ENCODE data around the gene CHSY3.

The CHSY3 gene

GRCh38 chr5:130065617-130066016 lies 161.4 kb downstream of the CHSY3 start:
- H3K4me3 ChIP-seq (ENCODE audit: low read length), result no peak overlapping the region
- H3K9ac ChIP-seq (ENCODE audit: low read length), result no peak overlapping the region
- no peaks in the 10 kb centered on the region for H3K27me3 ChIP-seq (ENCODE audit: control insufficient read depth, insufficient read depth, low read length)
- H3K4me1 ChIP-seq (ENCODE audit: control insufficient read depth, low read depth, low read length), result no peaks in the 10 kb centered on the region
- H3K36me3 ChIP-seq (ENCODE audit: control insufficient read depth, low read depth, low read length), result no peaks in the 10 kb centered on the region
- H3K9me3 ChIP-seq (ENCODE audit: control insufficient read depth, low read depth, low read length), result no peaks in the 10 kb centered on the region
- H3K27ac ChIP-seq (ENCODE audit: low read length), result no peak overlapping the region

GRCh38 chr5:130066644-130067043 lies 162.4 kb downstream of the CHSY3 start:
- Histone ChIP-seq H3K27ac (ENCODE audit: low read length) (no peak overlapping the region), H3K4me3 (ENCODE audit: low read length) (no peak overlapping the region)

GRCh38 chr5:130067364-130067763 lies 163.1 kb downstream of the CHSY3 start:
- H3K9ac ChIP-seq (ENCODE audit: low read length), result no peak overlapping the region
- no peak overlapping the region for H3K27ac ChIP-seq (ENCODE audit: low read length)
- H3K4me1 ChIP-seq (ENCODE audit: control insufficient read depth, low read depth, low read length), result no peaks in the 10 kb centered on the region
- no peaks in the 10 kb centered on the region for H3K36me3 ChIP-seq (ENCODE audit: control insufficient read depth, low read depth, low read length)
- H3K4me3 ChIP-seq (ENCODE audit: low read length), result no peak overlapping the region
- H3K27me3 ChIP-seq (ENCODE audit: control insufficient read depth, insufficient read depth, low read length), result no peaks in the 10 kb centered on the region
- no peaks in the 10 kb centered on the region for H3K9me3 ChIP-seq (ENCODE audit: control insufficient read depth, low read depth, low read length)

More at GRCh38 chr5:130066644-130067043, 162.4 kb downstream of the CHSY3 start:
- no peaks in the 10 kb centered on the region for H3K36me3 ChIP-seq (ENCODE audit: control insufficient read depth, low read depth, low read length)
- no peaks in the 10 kb centered on the region for H3K9me3 ChIP-seq (ENCODE audit: control insufficient read depth, low read depth, low read length)
- no peak overlapping the region for H3K9ac ChIP-seq (ENCODE audit: low read length)
- no peaks in the 10 kb centered on the region for H3K27me3 ChIP-seq (ENCODE audit: control insufficient read depth, insufficient read depth, low read length)
- H3K4me1 ChIP-seq (ENCODE audit: control insufficient read depth, low read depth, low read length), result no peaks in the 10 kb centered on the region

GRCh38 chr5:130068101-130068500 lies 163.8 kb downstream of the CHSY3 start:
- H3K36me3 ChIP-seq (ENCODE audit: control insufficient read depth, low read depth, low read length), result no peaks in the 10 kb centered on the region
- no peaks in the 10 kb centered on the region for H3K27me3 ChIP-seq (ENCODE audit: control insufficient read depth, insufficient read depth, low read length)
- H3K9ac ChIP-seq (ENCODE audit: low read length), result no peak overlapping the region
- no peaks in the 10 kb centered on the region for H3K4me1 ChIP-seq (ENCODE audit: control insufficient read depth, low read depth, low read length)
- H3K4me3 ChIP-seq (ENCODE audit: low read length), result no peak overlapping the region
- no peaks in the 10 kb centered on the region for H3K9me3 ChIP-seq (ENCODE audit: control insufficient read depth, low read depth, low read length)
- no peak overlapping the region for H3K27ac ChIP-seq (ENCODE audit: low read length)

- Histone ChIP-seq H3K27ac (ENCODE audit: low read length) (no peak overlapping the region), H3K4me1 (ENCODE audit: control insufficient read depth, low read depth, low read length) (no peaks in the 10 kb centered on the region), H3K9ac (ENCODE audit: low read length) (no peak overlapping the region), H3K4me3 (ENCODE audit: low read length) (no peak overlapping the region), H3K9me3 (ENCODE audit: control insufficient read depth, low read depth, low read length) (no peaks in the 10 kb centered on the region), H3K36me3 (ENCODE audit: control insufficient read depth, low read depth, low read length) (no peaks in the 10 kb centered on the region), H3K27me3 (ENCODE audit: control insufficient read depth, insufficient read depth, low read length) (no peaks in the 10 kb centered on the region)
These were observed 164.7 kb downstream of the CHSY3 start for GRCh38 chr5:130068988-130069387.

- no peak overlapping the region for H3K27ac ChIP-seq (ENCODE audit: low read length)
- no peaks in the 10 kb centered on the region for H3K36me3 ChIP-seq (ENCODE audit: control insufficient read depth, low read depth, low read length)
- no peak overlapping the region for H3K4me3 ChIP-seq (ENCODE audit: low read length)
- no peaks in the 10 kb centered on the region for H3K4me1 ChIP-seq (ENCODE audit: control insufficient read depth, low read depth, low read length)
- no peaks in the 10 kb centered on the region for H3K27me3 ChIP-seq (ENCODE audit: control insufficient read depth, insufficient read depth, low read length)
- no peaks in the 10 kb centered on the region for H3K9me3 ChIP-seq (ENCODE audit: control insufficient read depth, low read depth, low read length)
- H3K9ac ChIP-seq (ENCODE audit: low read length), result no peak overlapping the region
These were observed 170.6 kb downstream of the CHSY3 start for GRCh38 chr5:130074820-130075219.

- no peak overlapping the region for H3K4me3 ChIP-seq (ENCODE audit: low read length)
- no peaks in the 10 kb centered on the region for H3K9me3 ChIP-seq (ENCODE audit: control insufficient read depth, low read depth, low read length)
- H3K27me3 ChIP-seq (ENCODE audit: control insufficient read depth, insufficient read depth, low read length), result no peaks in the 10 kb centered on the region
- H3K27ac ChIP-seq (ENCODE audit: low read length), result no peak overlapping the region
- no peak overlapping the region for H3K9ac ChIP-seq (ENCODE audit: low read length)
- no peaks in the 10 kb centered on the region for H3K36me3 ChIP-seq (ENCODE audit: control insufficient read depth, low read depth, low read length)
- no peaks in the 10 kb centered on the region for H3K4me1 ChIP-seq (ENCODE audit: control insufficient read depth, low read depth, low read length)
These were observed 172.7 kb downstream of the CHSY3 start for GRCh38 chr5:130077007-130077406.

- H3K9me3 ChIP-seq (ENCODE audit: control insufficient read depth, low read depth, low read length), result no peaks in the 10 kb centered on the region
- no peaks in the 10 kb centered on the region for H3K36me3 ChIP-seq (ENCODE audit: control insufficient read depth, low read depth, low read length)
- no peak overlapping the region for H3K4me3 ChIP-seq (ENCODE audit: low read length)
- H3K9ac ChIP-seq (ENCODE audit: low read length), result no peak overlapping the region
- no peaks in the 10 kb centered on the region for H3K27me3 ChIP-seq (ENCODE audit: control insufficient read depth, insufficient read depth, low read length)
- no peak overlapping the region for H3K27ac ChIP-seq (ENCODE audit: low read length)
- no peaks in the 10 kb centered on the region for H3K4me1 ChIP-seq (ENCODE audit: control insufficient read depth, low read depth, low read length)
These were observed 174.4 kb downstream of the CHSY3 start for GRCh38 chr5:130078661-130079060.

- H3K9ac ChIP-seq (ENCODE audit: low read length), result no peak overlapping the region
- H3K9me3 ChIP-seq (ENCODE audit: control insufficient read depth, low read depth, low read length), result no peaks in the 10 kb centered on the region
- no peak overlapping the region for H3K27ac ChIP-seq (ENCODE audit: low read length)
- no peaks in the 10 kb centered on the region for H3K27me3 ChIP-seq (ENCODE audit: control insufficient read depth, insufficient read depth, low read length)
- H3K4me3 ChIP-seq (ENCODE audit: low read length), result no peak overlapping the region
- H3K4me1 ChIP-seq (ENCODE audit: control insufficient read depth, low read depth, low read length), result no peaks in the 10 kb centered on the region
- H3K36me3 ChIP-seq (ENCODE audit: control insufficient read depth, low read depth, low read length), result no peaks in the 10 kb centered on the region
These were observed 186.5 kb downstream of the CHSY3 start for GRCh38 chr5:130090569-130091270.

GRCh38 chr5:130092991-130093390 lies 188.7 kb downstream of the CHSY3 start:
- Histone ChIP-seq H3K36me3 (ENCODE audit: control insufficient read depth, low read depth, low read length) (no peaks in the 10 kb centered on the region), H3K27me3 (ENCODE audit: control insufficient read depth, insufficient read depth, low read length) (no peaks in the 10 kb centered on the region), H3K9ac (ENCODE audit: low read length) (no peak overlapping the region), H3K27ac (ENCODE audit: low read length) (no peak overlapping the region), H3K9me3 (ENCODE audit: control insufficient read depth, low read depth, low read length) (no peaks in the 10 kb centered on the region), H3K4me3 (ENCODE audit: low read length) (no peak overlapping the region), H3K4me1 (ENCODE audit: control insufficient read depth, low read depth, low read length) (no peaks in the 10 kb centered on the region)

- Histone ChIP-seq H3K9me3 (ENCODE audit: control insufficient read depth, low read depth, low read length) (no peaks in the 10 kb centered on the region), H3K4me3 (ENCODE audit: low read length) (no peak overlapping the region), H3K36me3 (ENCODE audit: control insufficient read depth, low read depth, low read length) (no peaks in the 10 kb centered on the region), H3K4me1 (ENCODE audit: control insufficient read depth, low read depth, low read length) (no peaks in the 10 kb centered on the region), H3K27ac (ENCODE audit: low read length) (no peak overlapping the region), H3K27me3 (ENCODE audit: control insufficient read depth, insufficient read depth, low read length) (no peaks in the 10 kb centered on the region), H3K9ac (ENCODE audit: low read length) (no peak overlapping the region)
These were observed 192.2 kb downstream of the CHSY3 start for GRCh38 chr5:130096483-130096882.

- Histone ChIP-seq H3K27me3 (ENCODE audit: control insufficient read depth, insufficient read depth, low read length) (no peaks in the 10 kb centered on the region), H3K4me3 (ENCODE audit: low read length) (no peak overlapping the region), H3K36me3 (ENCODE audit: control insufficient read depth, low read depth, low read length) (no peaks in the 10 kb centered on the region), H3K9ac (ENCODE audit: low read length) (no peak overlapping the region), H3K27ac (ENCODE audit: low read length) (no peak overlapping the region), H3K9me3 (ENCODE audit: control insufficient read depth, low read depth, low read length) (no peaks in the 10 kb centered on the region), H3K4me1 (ENCODE audit: control insufficient read depth, low read depth, low read length) (no peaks in the 10 kb centered on the region)
These were observed 194.7 kb downstream of the CHSY3 start for GRCh38 chr5:130099008-130099407.
